GM21825 (cell line): ENCODE measurements around the gene CAMTA1.

Experiments
- ATAC-seq: cut with Tn5 transposase; IDR thresholded peaks from one replicate; pipeline ENCODE4 v1.9.1; 2021; ENCODE audit warnings: mild to moderate bottlenecking, moderate library complexity; ENCODE audit not compliant: unreplicated experiment

CAMTA1 gene

DNA sequence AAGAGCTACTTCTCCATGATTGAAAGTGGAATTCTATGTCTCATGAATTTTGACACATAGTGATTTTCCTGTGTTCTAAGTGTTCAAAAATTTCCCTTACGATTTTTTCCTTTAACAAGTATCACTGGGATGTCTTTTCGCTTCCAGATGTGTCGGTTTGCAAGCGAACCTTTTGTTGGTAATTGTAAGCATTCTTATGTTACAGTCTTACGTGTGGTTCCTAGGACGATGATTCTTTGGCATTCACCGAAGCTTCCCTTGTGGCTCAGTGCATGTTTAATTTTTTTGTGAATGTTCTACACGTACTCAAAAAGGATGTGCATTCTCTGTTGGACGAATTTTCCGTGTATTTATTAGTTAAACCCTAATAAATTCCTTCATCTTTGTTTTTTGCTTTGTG, 211.6 kb downstream of the CAMTA1 start:
- ATAC-seq: no peak

DNA sequence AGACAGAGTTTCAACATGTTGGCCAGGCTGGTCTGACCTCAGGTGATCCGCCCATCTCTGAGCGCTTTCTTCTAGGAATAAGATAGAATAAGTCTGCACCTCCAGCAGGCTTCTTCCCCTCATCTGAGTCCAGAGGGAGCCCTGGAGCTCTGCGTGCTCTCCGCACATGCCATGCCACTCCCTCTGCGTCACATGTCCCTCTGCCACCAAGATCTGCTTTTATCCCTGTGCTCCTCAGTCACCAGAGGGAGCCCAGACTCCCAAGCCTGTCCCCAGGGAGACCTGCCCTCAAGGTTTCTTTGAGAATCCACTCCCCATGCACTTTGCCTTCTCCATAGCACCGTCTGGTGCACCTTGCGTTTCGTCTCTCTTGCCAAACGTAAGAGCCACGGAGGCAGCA, 213.0 kb downstream of the CAMTA1 start:
- no peak for ATAC-seq

DNA sequence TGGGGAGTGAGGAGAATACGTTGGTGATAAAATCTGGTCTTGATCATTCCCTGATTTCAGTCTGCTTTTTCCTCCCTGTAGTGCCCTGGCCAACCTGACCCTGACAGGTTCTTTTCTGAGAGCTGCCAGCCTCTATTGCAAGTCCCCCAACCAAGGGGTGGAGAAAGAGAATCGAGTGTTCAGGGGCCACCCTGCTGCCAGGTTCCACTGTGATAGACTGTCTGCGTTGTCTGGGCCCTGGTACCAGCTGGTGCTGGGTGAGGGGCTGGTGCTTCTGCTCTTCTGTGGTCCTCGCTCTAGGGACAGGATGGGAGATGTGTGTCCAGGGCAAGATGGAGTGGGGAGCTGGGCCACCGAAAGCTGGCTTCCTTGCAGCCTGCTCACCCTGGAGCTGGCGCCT, 214.6 kb downstream of the CAMTA1 start:
- ATAC-seq: no peak

DNA sequence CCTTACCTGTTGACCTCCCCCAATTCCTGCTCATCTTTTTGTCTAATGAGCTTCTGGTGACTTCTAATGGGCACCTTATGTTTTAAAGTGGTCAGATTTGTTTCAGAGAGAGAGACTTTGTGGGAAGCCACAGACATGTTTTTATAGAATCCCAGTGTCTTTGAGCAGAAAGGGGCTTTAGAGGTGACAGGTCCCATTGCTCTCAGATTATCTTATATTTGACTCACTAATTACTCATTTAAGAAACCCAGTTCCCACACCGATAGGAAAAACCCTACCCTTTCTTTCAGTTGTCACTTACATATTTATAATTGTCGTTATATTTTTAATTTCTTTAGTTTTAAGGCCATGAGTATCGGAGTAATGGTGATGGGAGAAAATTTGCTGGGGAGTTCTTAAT, 215.5 kb downstream of the CAMTA1 start:
- no peak for ATAC-seq

DNA sequence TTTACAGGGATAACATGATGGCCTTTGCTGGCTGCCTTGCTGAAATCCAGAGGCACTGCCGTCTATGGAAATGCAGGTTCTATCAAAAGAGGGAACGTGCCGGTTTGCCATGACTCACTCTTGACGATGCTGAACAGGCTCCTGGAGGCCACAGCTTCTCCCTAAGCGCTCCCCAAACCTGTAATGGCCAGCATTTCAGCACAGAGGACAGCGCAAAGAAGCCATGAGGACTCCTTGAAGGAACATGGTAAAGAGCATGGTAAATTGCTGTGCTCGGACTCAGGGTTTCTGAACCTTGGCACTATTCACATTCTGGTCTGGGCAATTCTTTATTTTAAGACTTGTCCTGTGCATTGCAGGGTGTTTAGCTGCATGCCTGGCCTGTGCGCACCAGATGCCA, 217.5 kb downstream of the CAMTA1 start:
- no peak for ATAC-seq

DNA sequence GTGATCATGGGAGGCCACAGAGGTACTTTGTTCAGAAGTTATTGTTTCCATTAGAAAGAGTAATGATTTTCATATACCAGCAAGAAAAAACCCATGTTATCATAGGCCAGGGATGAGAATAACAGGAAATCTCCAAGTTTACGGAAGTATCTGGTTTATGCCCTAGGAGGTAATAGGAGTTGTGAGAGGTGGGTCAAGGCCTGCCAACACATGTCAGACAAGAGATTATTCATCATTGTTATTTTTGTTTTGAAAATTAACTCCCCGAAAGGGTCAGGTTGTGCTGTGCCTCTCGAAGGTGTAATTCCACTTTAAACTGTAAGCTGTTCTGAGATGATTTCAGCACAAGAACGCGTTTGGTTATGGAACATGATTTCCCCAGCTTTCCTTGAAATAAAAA, 218.4 kb downstream of the CAMTA1 start:
- ATAC-seq: no peak

DNA sequence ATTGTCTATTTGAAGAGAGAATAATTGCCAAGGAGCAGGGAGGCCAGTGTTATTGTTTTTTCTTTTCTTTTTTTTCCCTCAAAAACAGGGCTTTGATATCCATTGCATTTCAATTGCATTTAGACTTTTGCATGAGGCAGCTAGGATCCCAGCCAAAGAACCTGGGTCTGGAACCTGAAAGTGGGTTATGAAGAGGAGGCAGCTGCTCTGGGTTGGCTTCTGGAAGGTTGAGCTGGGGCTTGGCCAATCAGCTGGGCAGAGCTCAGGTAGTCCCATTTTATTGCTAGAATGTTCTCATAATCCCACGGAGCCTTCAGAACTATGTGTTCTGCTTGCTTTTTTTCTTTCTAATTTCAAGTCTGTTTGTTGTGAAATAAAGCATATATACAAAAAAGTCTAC, 218.9 kb downstream of the CAMTA1 start:
- no peak for ATAC-seq

DNA sequence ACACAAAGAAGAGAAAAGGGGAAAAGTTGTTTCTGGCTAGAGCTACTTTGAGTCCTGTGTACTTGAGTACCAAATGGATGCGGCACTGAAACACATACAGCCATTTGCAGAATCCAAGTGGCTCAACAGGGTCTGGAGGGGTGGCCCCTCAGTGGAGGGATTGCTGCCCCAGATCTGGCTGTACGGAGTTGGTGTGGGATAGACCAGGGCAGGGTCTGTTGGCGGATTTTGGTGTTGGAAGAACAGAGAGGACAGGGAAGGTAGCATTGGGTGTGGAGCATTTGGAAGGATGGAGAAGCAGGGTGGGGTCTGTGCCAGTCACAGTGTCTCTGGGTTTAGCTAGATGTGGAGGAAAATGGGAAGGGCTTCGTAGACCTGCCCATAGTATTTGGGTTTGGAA, 220.5 kb downstream of the CAMTA1 start:
- ATAC-seq: no peak

DNA sequence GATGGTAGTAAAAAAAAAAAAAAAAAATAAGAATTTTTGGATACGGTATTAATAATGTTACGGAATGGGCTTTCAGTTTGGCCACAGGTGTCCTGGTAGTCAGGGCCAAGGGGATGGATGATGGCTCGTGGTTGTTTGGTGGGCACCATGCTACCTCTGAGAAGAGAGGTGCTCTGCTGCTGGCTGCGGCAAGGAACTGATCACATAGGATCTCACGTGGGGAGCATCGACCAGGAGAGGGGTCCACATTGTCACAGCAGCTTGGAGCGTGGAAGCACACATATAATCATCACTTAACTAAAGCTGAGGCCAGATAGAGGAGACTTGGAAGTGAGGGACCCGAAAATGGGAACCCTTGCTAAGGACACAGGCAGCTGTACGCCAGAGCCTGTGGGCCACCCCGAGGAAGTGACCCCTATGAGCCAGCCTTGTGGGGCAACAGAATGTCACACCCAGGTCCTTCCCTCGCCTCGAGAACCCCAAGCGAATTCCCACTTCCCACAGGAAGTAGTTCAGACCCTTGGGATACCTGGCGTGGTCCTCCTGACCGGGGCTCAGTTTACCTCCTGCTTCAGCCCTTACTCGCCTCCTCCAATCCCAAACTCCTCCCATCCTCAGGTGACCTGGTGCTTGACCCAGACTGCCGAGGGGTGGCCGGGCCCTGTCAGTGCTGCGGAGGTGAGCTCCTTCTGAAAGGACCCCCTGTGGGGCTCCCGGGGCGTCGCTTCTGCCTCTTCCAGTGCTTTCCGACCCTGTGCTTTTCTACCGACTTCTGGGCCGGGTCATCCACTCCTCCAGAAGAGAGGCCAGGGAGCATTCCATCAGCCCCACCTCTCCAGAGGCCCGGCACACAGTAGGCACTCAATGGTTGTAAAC, 222.0 kb downstream of the CAMTA1 start:
- ATAC-seq: no peak

DNA sequence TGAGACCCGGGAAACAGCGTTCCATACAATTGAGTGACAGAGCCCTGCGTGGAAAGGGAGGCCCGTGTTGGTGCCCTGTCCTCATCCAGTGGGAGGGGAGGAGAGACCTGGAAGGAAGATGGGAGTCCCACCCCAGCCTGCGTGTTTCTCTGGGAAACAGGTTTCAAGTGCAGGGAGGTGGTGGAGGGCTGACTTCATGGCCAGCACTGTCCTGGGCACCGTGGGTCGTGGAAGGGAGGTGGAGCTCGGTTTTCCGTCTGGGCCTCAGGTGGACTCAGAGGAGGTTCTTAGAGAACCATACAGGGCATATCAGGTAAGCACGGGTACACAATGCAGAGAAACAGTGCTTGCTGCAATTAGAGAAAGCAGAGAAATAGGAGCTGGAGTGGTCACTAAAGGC, 222.6 kb downstream of the CAMTA1 start:
- no peak for ATAC-seq

DNA sequence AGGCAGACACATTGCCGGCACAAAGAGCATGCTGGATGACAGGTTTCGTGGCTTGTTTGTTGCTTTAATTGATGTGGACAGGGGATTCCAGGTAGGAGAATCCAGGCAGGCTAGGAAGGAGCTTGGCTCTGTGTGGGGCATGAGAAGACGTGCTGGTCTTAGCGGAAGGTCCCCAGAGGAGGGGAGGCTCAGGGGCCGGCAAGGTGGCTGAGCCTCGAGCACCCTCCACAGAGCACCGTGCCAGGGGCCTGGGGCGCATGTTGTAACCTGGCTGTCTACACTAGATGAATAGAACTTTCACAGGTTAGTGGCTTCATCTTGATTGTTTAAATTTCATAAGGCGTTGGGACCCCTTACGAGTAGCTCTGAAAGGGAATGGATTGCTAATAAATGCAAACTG, 223.1 kb downstream of the CAMTA1 start:
- ATAC-seq: no peak

DNA sequence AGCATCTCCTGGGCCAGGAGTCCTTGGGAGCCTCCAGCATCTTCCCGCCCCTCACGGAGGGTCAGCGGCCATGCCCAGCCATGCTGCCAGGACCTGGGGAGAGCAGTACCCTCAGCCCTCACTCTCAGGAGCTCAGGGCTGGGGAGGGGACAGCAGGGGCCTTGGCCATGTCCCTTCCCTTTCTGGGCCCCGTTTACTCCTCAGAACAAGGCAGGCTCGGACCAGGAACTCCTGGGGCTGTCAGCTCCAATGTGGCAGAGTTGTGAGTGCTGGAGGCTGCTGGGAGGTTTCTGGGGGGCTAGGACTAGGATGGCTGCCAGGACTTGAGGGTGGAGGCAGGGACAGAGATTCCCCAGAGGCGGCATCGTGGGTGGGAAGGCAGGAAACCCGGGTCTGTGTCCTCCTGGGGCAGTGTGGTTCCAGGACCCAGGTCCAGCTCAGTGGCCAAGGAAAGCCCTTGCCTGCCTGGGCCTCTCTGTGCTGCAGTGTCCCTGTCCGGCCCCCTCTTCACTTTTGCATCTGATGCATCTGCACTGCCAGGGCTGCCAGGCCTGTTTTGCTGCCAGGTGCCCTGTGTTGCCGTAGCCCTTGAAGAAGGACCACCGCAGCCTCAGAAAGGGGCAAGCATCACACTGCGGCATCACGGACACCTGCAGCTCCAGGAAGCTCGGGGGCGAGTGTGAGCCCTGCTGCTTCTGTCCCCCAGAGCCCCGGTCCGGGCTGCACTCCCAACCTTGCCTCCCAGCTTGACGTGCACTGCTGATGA, 223.9 kb downstream of the CAMTA1 start:
- no peak for ATAC-seq

DNA sequence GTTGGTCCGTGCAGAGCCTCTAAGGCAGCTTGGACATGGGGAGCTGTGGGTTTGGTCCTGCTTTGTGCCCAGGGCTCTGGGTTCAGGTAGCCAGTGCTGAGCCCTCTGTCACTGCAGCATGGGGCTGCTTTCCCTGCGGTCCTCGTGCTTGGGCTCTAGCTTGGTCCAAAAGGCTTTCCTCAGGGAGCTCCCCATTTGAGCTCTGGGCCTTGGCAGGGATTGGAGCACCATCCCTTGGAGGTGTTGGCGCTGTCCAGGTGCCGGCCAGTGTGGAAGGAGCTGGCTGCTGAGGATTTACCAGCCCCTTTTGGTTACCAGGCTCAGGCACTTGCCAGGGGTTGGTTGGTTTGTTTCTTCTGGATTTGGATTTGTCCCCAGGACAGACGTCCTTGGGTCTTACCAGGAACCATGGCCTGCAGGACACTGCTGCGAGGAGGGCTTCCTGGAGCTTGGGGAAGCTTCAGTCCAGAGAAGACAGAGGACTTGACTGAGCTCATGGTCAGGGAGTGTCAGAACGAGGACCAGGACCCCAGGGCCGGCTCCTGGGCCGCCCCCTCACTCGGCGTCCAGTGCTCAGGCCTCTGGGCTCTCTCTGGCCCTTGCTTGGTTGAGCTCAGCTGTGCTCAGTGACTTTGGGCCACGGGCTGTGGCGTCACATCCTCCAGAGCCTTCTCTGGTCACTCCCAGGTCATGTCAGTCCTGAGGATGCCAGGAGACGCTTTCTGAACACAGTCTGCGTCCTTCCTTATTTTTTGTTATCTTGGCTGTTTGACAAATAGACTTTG, 224.7 kb downstream of the CAMTA1 start:
- ATAC-seq: no peak

DNA sequence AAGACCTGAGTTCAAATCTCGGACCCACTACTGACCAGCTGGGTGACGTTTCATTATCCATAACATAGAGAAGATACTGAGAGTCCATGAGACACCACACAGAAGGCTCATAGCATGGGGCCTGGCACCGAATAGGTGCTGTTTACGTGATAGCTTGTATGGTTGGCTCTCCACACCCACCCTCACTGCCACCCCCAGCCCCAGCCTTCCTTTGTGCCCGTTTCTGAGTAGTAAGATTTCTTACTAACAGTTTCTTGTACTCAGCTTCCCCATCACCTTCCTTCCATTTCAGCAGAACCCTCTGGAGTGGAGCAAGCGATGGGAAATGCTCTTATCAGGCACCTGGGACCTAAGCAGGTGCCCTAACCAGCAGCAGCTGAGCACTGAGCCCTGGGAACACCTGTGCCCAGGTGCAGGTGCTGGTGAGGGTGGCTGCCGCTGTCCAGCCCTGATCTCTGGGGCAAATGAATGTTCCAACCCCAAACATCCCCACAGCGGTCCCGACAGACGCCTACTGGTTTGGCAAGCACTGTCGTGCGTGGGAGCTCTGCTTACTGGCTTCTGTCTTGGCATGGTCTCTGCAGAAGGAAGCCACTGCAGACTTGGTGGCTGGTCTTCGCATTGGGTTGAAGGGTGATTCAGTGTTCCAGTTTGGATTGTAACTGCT, 225.4 kb downstream of the CAMTA1 start:
- no peak for ATAC-seq

DNA sequence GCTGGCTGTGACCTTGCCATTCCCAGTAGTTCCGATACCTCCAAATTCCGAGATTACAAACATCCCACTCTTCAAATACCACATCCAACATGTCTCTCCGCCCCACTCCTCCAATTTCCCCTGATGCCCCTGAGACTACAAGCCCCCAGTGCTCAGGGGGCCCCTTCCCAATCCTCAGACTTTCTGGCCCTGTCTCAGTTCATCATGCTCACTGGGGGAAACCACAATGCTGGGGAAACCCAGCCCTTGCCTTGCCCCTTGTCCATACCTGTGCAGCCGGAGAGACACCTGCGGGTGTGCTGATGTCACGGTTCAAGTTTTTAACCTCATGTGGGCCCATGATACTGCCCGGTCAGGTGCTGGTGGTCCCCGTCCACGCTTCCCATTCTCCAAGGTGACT, 226.6 kb downstream of the CAMTA1 start:
- ATAC-seq: no peak

DNA sequence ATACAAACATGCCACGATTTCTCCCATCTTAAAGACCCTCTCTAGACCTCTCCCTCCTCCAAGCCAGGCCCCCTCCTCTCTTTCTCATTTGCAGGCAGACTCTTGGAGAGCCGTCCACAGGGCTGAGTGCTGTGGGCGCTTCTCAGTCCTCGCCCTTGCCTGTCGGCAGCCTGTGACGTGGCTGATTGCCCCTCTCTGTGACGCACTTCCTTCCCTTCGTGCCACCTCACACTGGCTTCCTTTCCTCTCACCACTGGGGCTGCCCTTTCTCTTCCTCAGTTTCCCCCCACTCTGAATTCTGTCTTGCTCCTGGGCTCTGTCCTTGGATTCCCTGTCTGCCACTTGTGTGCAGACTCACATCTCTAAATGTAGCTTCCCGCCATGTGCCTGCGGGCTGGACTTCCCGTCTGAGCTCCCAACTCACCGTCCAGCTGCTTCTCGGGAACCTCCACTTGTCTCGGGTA, 227.2 kb downstream of the CAMTA1 start:
- no peak for ATAC-seq

DNA sequence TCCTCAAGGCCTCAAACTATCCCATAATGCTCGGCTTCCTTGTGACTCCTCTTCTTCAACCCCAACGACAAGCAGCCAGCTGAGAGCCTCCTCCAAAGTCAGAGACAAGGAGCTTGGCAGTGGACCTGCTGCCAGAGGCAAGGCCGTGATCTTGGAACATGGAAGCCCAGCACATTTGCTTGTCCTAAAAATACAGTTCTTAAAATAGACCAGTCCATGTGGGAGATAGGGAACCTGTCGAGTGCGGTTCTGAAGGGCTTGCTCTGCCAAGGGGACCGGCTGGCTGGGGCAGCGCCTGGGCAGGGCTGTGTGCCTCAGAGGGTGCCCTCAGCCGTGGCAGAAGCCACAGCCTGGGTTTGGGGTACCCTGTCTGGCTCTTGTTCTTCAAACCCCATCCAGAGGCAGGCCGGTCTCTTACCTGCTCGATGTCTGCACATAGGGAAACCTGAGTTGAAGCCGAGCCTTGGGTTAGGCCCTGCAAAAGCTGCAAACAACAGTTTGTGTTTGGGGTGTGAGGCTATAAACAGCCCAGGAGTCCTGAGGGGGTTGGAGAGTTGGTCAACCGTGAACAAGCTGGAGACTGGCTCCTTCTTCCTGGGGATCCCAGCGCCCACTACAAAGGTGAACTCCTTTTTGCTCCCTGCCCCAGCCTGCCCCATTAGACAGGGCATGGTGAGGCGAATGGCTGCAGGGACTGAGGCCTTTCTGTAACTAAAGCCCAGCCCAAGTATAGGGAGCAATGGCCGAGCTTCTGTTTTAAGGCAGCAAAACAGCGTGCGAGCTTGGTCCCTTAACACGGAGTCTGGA, 228.8 kb downstream of the CAMTA1 start:
- no peak for ATAC-seq

DNA sequence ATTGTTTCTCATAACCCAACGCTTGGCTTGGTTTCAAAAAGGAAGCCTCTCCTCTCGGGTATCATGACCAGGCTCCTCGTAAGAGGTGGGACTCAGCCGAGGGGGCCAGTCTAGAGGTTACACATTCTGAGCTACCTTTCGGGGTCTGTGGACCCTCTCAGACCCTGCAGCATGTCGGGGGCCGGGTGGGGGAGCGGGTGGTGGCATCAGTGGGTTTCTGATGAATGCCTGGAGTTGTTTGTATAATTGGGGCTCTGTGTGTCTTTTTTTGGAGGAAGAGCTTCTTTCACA, 229.3 kb downstream of the CAMTA1 start:
- ATAC-seq: no peak

DNA sequence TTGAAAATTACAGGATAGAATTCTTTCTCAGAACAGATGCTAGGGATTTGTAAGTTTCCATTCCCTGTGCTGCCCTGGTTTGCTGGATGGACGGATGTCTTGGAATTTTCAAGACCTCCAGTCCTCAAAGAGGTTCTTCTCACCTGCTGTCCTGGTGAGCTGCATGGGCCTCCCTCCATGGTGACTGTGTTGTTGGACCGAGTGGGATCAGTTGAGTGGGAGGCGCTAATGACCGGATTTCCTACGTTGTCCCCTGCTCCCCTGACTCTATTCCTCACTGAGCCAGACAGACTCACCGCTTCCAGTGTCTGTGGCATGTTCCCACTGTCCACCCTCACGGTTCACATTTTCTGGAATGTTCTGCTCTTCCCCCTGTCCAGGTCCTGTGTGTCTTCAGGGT, 229.8 kb downstream of the CAMTA1 start:
- no peak for ATAC-seq

DNA sequence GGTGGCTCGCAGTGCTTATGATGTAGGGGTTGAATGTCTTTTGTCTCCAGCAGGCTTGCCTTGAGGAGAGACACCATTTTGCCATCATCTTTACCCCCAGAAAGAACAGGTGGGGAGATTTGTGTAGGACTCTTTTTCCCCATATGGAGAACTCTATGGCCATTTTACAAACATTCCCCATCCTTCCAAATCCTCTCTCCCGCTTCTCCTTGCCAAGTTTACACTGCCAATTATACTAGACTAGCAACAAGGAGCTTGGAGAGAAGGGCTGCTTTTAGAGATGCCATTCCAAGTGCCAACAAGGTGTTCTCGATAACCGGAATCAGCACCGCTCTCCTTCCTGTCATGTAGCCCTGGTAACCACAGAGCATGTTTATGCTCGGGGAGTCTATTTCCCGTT, 233.1 kb downstream of the CAMTA1 start:
- ATAC-seq: no peak
